ENCODE results near the gene CFAP119.

DNA sequence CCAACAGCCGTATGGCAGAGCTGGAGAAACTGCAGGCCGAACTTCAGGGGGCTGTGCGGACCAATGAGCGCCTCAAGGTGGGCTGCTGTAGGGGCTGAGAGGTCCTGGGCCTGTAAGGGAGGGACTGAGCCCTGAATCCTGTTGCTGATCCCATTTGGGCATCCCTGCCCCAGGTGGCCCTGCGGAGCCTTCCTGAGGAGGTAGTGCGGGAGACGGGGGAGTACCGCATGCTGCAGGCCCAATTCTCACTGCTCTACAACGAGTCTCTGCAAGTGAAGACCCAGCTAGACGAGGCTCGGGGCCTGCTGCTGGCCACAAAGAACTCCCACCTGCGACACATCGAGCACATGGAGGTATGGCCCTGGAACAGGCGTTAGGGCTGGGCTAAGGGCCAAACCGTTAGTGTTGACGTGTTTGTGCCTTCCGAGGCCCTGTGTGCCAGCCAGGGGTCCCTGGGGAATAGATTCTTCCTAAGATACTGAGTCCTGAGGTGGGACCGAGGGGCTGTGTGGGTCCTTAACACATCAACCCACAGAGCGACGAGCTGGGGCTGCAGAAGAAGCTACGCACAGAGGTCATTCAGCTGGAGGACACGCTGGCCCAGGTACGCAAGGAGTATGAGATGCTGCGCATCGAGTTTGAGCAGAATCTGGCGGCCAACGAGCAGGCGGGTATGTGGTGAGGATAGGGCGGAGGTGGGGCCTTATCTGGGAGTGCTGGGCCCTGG is 4.5 kb upstream of the CFAP119 start:
- no peak for TF ChIP-seq CEBPB (IDR thresholded peaks at IDR 0.05; ENCODE audit: borderline replicate concordance in 1 of 2, low read depth in 2 of 2, low read length in 2 of 2)
- TF ChIP-seq, protein P1, sequence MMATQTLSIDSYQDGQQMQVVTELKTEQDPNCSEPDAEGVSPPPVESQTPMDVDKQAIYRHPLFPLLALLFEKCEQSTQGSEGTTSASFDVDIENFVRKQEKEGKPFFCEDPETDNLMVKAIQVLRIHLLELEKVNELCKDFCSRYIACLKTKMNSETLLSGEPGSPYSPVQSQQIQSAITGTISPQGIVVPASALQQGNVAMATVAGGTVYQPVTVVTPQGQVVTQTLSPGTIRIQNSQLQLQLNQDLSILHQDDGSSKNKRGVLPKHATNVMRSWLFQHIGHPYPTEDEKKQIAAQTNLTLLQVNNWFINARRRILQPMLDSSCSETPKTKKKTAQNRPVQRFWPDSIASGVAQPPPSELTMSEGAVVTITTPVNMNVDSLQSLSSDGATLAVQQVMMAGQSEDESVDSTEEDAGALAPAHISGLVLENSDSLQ (IDR thresholded peaks at IDR 0.05), result no peak
- TF ChIP-seq CBFB (IDR thresholded peaks at IDR 0.05; ENCODE audit: low read depth), result no peak
- TF ChIP-seq CREB1 (IDR thresholded peaks at IDR 0.05; ENCODE audit: low read depth), result no peak
- TF ChIP-seq POLR2AphosphoS5 (IDR thresholded peaks at IDR 0.05; ENCODE audit: low read length), result no peak
- TF ChIP-seq GABPA (IDR thresholded peaks at IDR 0.05; ENCODE audit: low read depth), result no peak
- TF ChIP-seq SRF (IDR thresholded peaks at IDR 0.05; ENCODE audit: low read depth in 2 of 2, low read length in 2 of 2), result no peak
- no peak for TF ChIP-seq SMARCA5 (IDR thresholded peaks at IDR 0.05)
- TF ChIP-seq, protein P2, sequence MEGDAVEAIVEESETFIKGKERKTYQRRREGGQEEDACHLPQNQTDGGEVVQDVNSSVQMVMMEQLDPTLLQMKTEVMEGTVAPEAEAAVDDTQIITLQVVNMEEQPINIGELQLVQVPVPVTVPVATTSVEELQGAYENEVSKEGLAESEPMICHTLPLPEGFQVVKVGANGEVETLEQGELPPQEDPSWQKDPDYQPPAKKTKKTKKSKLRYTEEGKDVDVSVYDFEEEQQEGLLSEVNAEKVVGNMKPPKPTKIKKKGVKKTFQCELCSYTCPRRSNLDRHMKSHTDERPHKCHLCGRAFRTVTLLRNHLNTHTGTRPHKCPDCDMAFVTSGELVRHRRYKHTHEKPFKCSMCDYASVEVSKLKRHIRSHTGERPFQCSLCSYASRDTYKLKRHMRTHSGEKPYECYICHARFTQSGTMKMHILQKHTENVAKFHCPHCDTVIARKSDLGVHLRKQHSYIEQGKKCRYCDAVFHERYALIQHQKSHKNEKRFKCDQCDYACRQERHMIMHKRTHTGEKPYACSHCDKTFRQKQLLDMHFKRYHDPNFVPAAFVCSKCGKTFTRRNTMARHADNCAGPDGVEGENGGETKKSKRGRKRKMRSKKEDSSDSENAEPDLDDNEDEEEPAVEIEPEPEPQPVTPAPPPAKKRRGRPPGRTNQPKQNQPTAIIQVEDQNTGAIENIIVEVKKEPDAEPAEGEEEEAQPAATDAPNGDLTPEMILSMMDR (IDR thresholded peaks at IDR 0.05 in 2 of 3, conservative IDR thresholded peaks at IDR 0.05 in 1 of 3; ENCODE audit: control insufficient read depth in 2 of 3, extremely low read depth in 1 of 3, insufficient read depth in 1 of 3, low read depth in 3 of 3, low read length in 3 of 3), result no peak
- TF ChIP-seq STAT1 (conservative IDR thresholded peaks at IDR 0.05), result no peak
- no peak for TF ChIP-seq CREM (IDR thresholded peaks at IDR 0.05; ENCODE audit: low read depth)
- TF ChIP-seq, protein P3, sequence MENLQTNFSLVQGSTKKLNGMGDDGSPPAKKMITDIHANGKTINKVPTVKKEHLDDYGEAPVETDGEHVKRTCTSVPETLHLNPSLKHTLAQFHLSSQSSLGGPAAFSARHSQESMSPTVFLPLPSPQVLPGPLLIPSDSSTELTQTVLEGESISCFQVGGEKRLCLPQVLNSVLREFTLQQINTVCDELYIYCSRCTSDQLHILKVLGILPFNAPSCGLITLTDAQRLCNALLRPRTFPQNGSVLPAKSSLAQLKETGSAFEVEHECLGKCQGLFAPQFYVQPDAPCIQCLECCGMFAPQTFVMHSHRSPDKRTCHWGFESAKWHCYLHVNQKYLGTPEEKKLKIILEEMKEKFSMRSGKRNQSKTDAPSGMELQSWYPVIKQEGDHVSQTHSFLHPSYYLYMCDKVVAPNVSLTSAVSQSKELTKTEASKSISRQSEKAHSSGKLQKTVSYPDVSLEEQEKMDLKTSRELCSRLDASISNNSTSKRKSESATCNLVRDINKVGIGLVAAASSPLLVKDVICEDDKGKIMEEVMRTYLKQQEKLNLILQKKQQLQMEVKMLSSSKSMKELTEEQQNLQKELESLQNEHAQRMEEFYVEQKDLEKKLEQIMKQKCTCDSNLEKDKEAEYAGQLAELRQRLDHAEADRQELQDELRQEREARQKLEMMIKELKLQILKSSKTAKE (IDR thresholded peaks at IDR 0.05; ENCODE audit: low read depth, poor library complexity, severe bottlenecking), result no peak

Measured in GM12878 (cell line).